ENCODE data around the gene GARNL3. TPM values are rescaled to one million over a fixed set of nuclear protein-coding genes. Genes with fewer than 3 reads are reported as not detected.

Gene GARNL3
- total and polyA plus RNA-seq, 2 of the 13 experiments (the other 11 are each of a cell fraction or from before 2014, with no cell fraction given), result 3.9 to 11.0 TPM

GRCh38 chr9:127349483-127350113 is 85.0 kb downstream of the GARNL3 start:
- no peak overlapping the region for H2AFZ ChIP-seq (ENCODE audit: low read length)
- no peak overlapping the region for H3K9ac ChIP-seq (ENCODE audit: insufficient read depth, low read depth, low read length)
- no peaks in the 10 kb centered on the region for H3K79me2 ChIP-seq (ENCODE audit: insufficient read depth, low read length)
- no TSS peak for BruUV-seq (replicated peaks)
- intact Hi-C loops (cut with micrococcal nuclease; ENCODE audit: unreplicated experiment) (loop anchor here (10.0 kb wide), 1 partner anchor 45 kb away; the partner anchor contains the start of gene SLC2A8), in situ Hi-C loops (cut with HindIII; ENCODE audit: extremely low pct_ligation_motif_present, low pct_unique_long_range_greater_than_20kb) (loop anchor here (5.0 kb wide), 1 partner anchor 137 kb away; no protein-coding TSS in a partner anchor)
- no peak for DNase-seq (ENCODE audit: low spot score)
- H3K27ac ChIP-seq (ENCODE audit: extremely low read length, insufficient read depth, low read length), result no peak overlapping the region
- WGBS (ENCODE audit: low lambda C conversion rate), result 94% methylated on average over 10 of the region's 12 CpGs
- FAIRE-seq, result no peak
- no peaks in the 10 kb centered on the region for H3K27me3 ChIP-seq (ENCODE audit: control insufficient read depth in 1 of 2, insufficient read depth in 2 of 2, low read length in 2 of 2)
- H4K20me1 ChIP-seq (ENCODE audit: insufficient read depth, low read length), result no peaks in the 10 kb centered on the region
- ChIA-PET POLR2A (no interaction called here), CTCF (ENCODE audit: low intra/inter-chr PET ratio, low total read pairs) (no interaction called here)
- H3K4me3 ChIP-seq (replicated peaks in 1 of 3; ENCODE audit: insufficient read depth in 1 of 3, low read depth in 2 of 3, low read length in 3 of 3), result no peak overlapping the region
- peaks cover 3 to 9% of the 10 kb centered on the region in 2 experiments; a peak in 3 of 5 replicates for H3K36me3 ChIP-seq (replicated peaks in 1 of 2; ENCODE audit: control insufficient read depth in 1 of 2, insufficient read depth in 2 of 2, low read length in 2 of 2)
- no peaks in the 10 kb centered on the region for H3K9me3 ChIP-seq (ENCODE audit: low read length)
- H3K4me1 ChIP-seq (ENCODE audit: insufficient read depth, low read length), result no peaks in the 10 kb centered on the region
- no peak overlapping the region for H3K4me2 ChIP-seq (ENCODE audit: low read depth, low read length)
- no peak for ATAC-seq
- TF ChIP-seq ZNF615 (CRISPR knock-in tag; IDR thresholded peaks at IDR 0.05; ENCODE audit: borderline replicate concordance) (no peak), ZNF7 (CRISPR knock-in tag; IDR thresholded peaks at IDR 0.05) (no peak), GATAD2A (CRISPR knock-in tag; IDR thresholded peaks at IDR 0.05) (no peak), ZNF567 (CRISPR knock-in tag; IDR thresholded peaks at IDR 0.05; ENCODE audit: borderline replicate concordance) (no peak), SAP130 (CRISPR knock-in tag; IDR thresholded peaks at IDR 0.05; ENCODE audit: low read depth) (no peak), CCAR2 (optimal IDR thresholded peaks at IDR 0.05; ENCODE audit: low read depth, low read length) (no peak), TGIF2 (CRISPR knock-in tag; IDR thresholded peaks at IDR 0.05) (no peak), CSRNP1 (CRISPR knock-in tag; IDR thresholded peaks at IDR 0.05) (no peak), ZNF790 (CRISPR knock-in tag; IDR thresholded peaks at IDR 0.05; ENCODE audit: borderline replicate concordance) (no peak), ATF7-NPFF (CRISPR knock-in tag; IDR thresholded peaks at IDR 0.05; ENCODE audit: low read depth) (no peak), HBP1 (CRISPR knock-in tag; IDR thresholded peaks at IDR 0.05; ENCODE audit: low read depth) (no peak), PATZ1 (CRISPR knock-in tag; IDR thresholded peaks at IDR 0.05) (no peak), CERS6 (CRISPR knock-in tag; IDR thresholded peaks at IDR 0.05) (no peak), MEIS2 (CRISPR knock-in tag; IDR thresholded peaks at IDR 0.05) (no peak), ZNF274 (CRISPR knock-in tag; IDR thresholded peaks at IDR 0.05) (no peak), AGO1 (IDR thresholded peaks at IDR 0.05; ENCODE audit: low read depth, low read length, poor library complexity, severe bottlenecking) (no peak)
- TF ChIP-seq, protein P1, sequence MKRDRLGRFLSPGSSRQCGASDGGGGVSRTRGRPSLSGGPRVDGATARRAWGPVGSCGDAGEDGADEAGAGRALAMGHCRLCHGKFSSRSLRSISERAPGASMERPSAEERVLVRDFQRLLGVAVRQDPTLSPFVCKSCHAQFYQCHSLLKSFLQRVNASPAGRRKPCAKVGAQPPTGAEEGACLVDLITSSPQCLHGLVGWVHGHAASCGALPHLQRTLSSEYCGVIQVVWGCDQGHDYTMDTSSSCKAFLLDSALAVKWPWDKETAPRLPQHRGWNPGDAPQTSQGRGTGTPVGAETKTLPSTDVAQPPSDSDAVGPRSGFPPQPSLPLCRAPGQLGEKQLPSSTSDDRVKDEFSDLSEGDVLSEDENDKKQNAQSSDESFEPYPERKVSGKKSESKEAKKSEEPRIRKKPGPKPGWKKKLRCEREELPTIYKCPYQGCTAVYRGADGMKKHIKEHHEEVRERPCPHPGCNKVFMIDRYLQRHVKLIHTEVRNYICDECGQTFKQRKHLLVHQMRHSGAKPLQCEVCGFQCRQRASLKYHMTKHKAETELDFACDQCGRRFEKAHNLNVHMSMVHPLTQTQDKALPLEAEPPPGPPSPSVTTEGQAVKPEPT (CRISPR knock-in tag; IDR thresholded peaks at IDR 0.05; ENCODE audit: low read depth), result no peak
